H1 (cell line): ENCODE data around the gene SCYGR7.

ENCODE experiments used
- CEBPB ChIP-seq: IDR thresholded peaks from 2 replicates; pipeline ENCODE4 v1.6.1; 2012; ENCODE audit warnings: low read depth, low read length
- CHD2 ChIP-seq: IDR thresholded peaks from 2 replicates; pipeline ENCODE4 v1.6.1; 2012; ENCODE audit warnings: low read length, improper control_type of control experiment
- CTCF ChIP-seq, 3 experiments: IDR thresholded peaks; 1 replicate in 2 of 3; 2 replicates in 1 of 3; pipeline versions ENCODE4 v1.5.1 to v1.6.1; 2011; ENCODE audit warnings: low read length in 3 of 3, mild to moderate bottlenecking in 3 of 3, inconsistent platforms in 2 of 3, low read depth in 1 of 3, moderate library complexity in 1 of 3; ENCODE audit not compliant: insufficient read depth in 1 of 3; ENCODE audit errors: control extremely low read depth in 1 of 3
- GABPA ChIP-seq: IDR thresholded peaks from 2 replicates; pipeline ENCODE4 v1.6.1; 2011; ENCODE audit warnings: mild to moderate bottlenecking, low read length, moderate library complexity, borderline replicate concordance; ENCODE audit not compliant: insufficient read depth
- JUN ChIP-seq: IDR thresholded peaks from 2 replicates; pipeline ENCODE4 v1.6.1; 2011; ENCODE audit warnings: low read depth, mild to moderate bottlenecking, improper control_type of control experiment, low read length
- JUND ChIP-seq: IDR thresholded peaks from 2 replicates; pipeline ENCODE4 v1.6.1; 2011; ENCODE audit warnings: mild to moderate bottlenecking, improper control_type of control experiment, low read length
- MAX ChIP-seq: IDR thresholded peaks from 2 replicates; pipeline ENCODE4 v1.6.1; 2012; ENCODE audit warnings: inconsistent platforms
- POLR2A ChIP-seq, 2 experiments: IDR thresholded peaks; 1 replicate in 1 of 2; 2 replicates in 1 of 2; pipeline ENCODE4 v1.6.1; 2011; ENCODE audit warnings: low read depth in 2 of 2, low read length in 2 of 2, mild to moderate bottlenecking in 2 of 2; ENCODE audit errors: control extremely low read depth in 1 of 2
- USF2 ChIP-seq: IDR thresholded peaks from 2 replicates; pipeline ENCODE4 v1.6.1; 2011; ENCODE audit warnings: low read length, improper control_type of control experiment

DNA sequence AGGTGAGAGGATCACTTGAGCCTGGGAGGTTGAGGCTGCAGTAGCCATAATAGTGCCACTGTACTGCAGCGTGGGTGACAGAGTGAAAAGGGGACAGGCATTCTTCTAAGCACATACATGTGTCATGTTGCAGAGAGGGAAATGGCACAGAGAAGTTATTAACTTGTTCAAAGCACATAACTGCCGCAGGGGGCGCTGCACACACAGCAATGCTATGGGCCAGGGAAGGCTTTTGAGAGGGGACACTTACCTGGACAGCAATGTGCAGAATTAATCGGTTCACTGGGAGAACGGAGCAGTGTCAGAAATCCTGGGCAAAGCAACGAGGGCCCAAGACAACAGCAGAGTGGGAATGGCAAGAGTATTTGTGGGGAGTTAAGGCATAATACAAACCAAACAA, 19.9 kb downstream of the SCYGR7 start:
- TF ChIP-seq USF2 (no peak), CTCF (IDR thresholded peaks at IDR 0.05; ENCODE audit: control extremely low read depth in 1 of 3, insufficient read depth in 1 of 3, low read depth in 1 of 3, low read length in 3 of 3) (peak; percentile 72 to 89 (median 77)), JUND (no peak), POLR2A (IDR thresholded peaks at IDR 0.05; ENCODE audit: control extremely low read depth in 1 of 2, low read depth in 2 of 2, low read length in 2 of 2) (no peak), CEBPB (no peak), CHD2 (no peak), MAX (no peak), JUN (no peak), GABPA (no peak)
